Activated CD8-positive, alpha-beta memory T cell treated with anti-CD3 and anti-CD28 coated beads for 1 hour (primary cell): Measurements from ENCODE around the gene DHCR7.
"Not testable (repeated sequence)": the region's sequence is repeated elsewhere in the genome, so short reads cannot be mapped to it uniquely, and the experiment has no call there.

ENCODE experiments used
- DNase-seq, 2 donors: peaks; one replicate each; pipeline ENCODE4 v3.0.0-alpha.2; 2020; ENCODE audit warnings: low read depth in 1 of 2; ENCODE audit errors: extremely low read depth in 1 of 2

Gene DHCR7

GRCh38 chr11:71440021-71440755 is 8.0 kb downstream of the DHCR7 start:
- no peak for DNase-seq

- no peak for DNase-seq
Observed at GRCh38 chr11:71438650-71439049, 9.5 kb downstream of the DHCR7 start.

GRCh38 chr11:71437879-71438278 is 10.3 kb downstream of the DHCR7 start:
- DNase-seq, result no peak

- no peak for DNase-seq
Observed at GRCh38 chr11:71437399-71437798, 10.8 kb downstream of the DHCR7 start.

- DNase-seq, result no peak
Observed at GRCh38 chr11:71436861-71437260, 11.3 kb downstream of the DHCR7 start.

GRCh38 chr11:71435278-71435951 is 12.8 kb downstream of the DHCR7 start:
- DNase-seq, result no peak

GRCh38 chr11:71434576-71435130 is 13.5 kb downstream of the DHCR7 start:
- no peak for DNase-seq

- no peak for DNase-seq
Observed at GRCh38 chr11:71433648-71434450, 14.3 kb downstream of the DHCR7 start.

- DNase-seq, result no peak
Observed at GRCh38 chr11:71432761-71433647, 15.2 kb downstream of the DHCR7 start.

GRCh38 chr11:71431271-71431670 is 16.9 kb downstream of the DHCR7 start:
- no peak for DNase-seq

- DNase-seq, result no peak
Observed at GRCh38 chr11:71430166-71430565, 18.0 kb downstream of the DHCR7 start.

GRCh38 chr11:71429701-71430100 is 18.5 kb downstream of the DHCR7 start:
- no peak for DNase-seq

GRCh38 chr11:71428861-71429435 is 19.2 kb downstream of the DHCR7 start:
- DNase-seq, result no peak

- DNase-seq, result no peak
Observed at GRCh38 chr11:71426413-71426812, 21.8 kb downstream of the DHCR7 start.

GRCh38 chr11:71425860-71426259 is 22.3 kb downstream of the DHCR7 start:
- DNase-seq, result no peak

- DNase-seq, result no peak
Observed at GRCh38 chr11:71425409-71425808, 22.8 kb downstream of the DHCR7 start.

GRCh38 chr11:71423181-71423790 is 24.9 kb downstream of the DHCR7 start:
- no peak for DNase-seq

GRCh38 chr11:71422318-71422717 is 25.9 kb downstream of the DHCR7 start:
- not testable (repeated sequence) for DNase-seq

GRCh38 chr11:71421392-71421950 is 26.7 kb downstream of the DHCR7 start:
- no peak for DNase-seq
